ENCODE data around the gene EFCAB14.

EFCAB14 gene

GRCh38 chr1:46692811-46693770, 25.8 kb downstream of the EFCAB14 start:
- H3K9me3 ChIP-seq (ENCODE audit: low read length), result no peaks in the 10 kb centered on the region
- H3K79me2 ChIP-seq (ENCODE audit: insufficient read depth, low read length), result no peaks in the 10 kb centered on the region
- H3F3A ChIP-seq (ENCODE audit: insufficient read depth, low read length), result no peaks in the 10 kb centered on the region
- no peak overlapping the region for H2AFZ ChIP-seq (ENCODE audit: low read length)
- H3K4me3 ChIP-seq (ENCODE audit: low read depth, low read length, poor library complexity, severe bottlenecking), result no peak overlapping the region
- peaks cover 78% of the 10 kb centered on the region for H3K36me3 ChIP-seq (ENCODE audit: insufficient read depth, low read length)
- no peak overlapping the region for H3K9ac ChIP-seq (ENCODE audit: low read length)
- TF ChIP-seq, protein P1, sequence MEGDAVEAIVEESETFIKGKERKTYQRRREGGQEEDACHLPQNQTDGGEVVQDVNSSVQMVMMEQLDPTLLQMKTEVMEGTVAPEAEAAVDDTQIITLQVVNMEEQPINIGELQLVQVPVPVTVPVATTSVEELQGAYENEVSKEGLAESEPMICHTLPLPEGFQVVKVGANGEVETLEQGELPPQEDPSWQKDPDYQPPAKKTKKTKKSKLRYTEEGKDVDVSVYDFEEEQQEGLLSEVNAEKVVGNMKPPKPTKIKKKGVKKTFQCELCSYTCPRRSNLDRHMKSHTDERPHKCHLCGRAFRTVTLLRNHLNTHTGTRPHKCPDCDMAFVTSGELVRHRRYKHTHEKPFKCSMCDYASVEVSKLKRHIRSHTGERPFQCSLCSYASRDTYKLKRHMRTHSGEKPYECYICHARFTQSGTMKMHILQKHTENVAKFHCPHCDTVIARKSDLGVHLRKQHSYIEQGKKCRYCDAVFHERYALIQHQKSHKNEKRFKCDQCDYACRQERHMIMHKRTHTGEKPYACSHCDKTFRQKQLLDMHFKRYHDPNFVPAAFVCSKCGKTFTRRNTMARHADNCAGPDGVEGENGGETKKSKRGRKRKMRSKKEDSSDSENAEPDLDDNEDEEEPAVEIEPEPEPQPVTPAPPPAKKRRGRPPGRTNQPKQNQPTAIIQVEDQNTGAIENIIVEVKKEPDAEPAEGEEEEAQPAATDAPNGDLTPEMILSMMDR (IDR thresholded peaks at IDR 0.05; ENCODE audit: low read length), result no peak
- no peak for TF ChIP-seq EZH2 (IDR thresholded peaks at IDR 0.05; ENCODE audit: borderline replicate concordance, low read length)
- H3K27ac ChIP-seq (ENCODE audit: low read depth, low read length, poor library complexity, severe bottlenecking), result no peak overlapping the region
- H3K4me1 ChIP-seq (ENCODE audit: insufficient read depth, low read length, severe bottlenecking), result no peaks in the 10 kb centered on the region
- no peaks in the 10 kb centered on the region for H3K27me3 ChIP-seq (ENCODE audit: insufficient read depth, low read length)
- no peaks in the 10 kb centered on the region for H3K9me2 ChIP-seq (ENCODE audit: low read depth, low read length)
- H3K4me2 ChIP-seq (ENCODE audit: low read length), result no peak overlapping the region
- H4K20me1 ChIP-seq (ENCODE audit: insufficient read depth, low read length), result no peaks in the 10 kb centered on the region

- no peak overlapping the region for H3K4me3 ChIP-seq (ENCODE audit: low read depth, low read length, poor library complexity, severe bottlenecking)
- no peaks in the 10 kb centered on the region for H3K79me2 ChIP-seq (ENCODE audit: insufficient read depth, low read length)
- no peaks in the 10 kb centered on the region for H3K9me3 ChIP-seq (ENCODE audit: low read length)
- no peaks in the 10 kb centered on the region for H3K4me1 ChIP-seq (ENCODE audit: insufficient read depth, low read length, severe bottlenecking)
- H3F3A ChIP-seq (ENCODE audit: insufficient read depth, low read length), result no peaks in the 10 kb centered on the region
- H3K9me2 ChIP-seq (ENCODE audit: low read depth, low read length), result no peaks in the 10 kb centered on the region
- no peak overlapping the region for H2AFZ ChIP-seq (ENCODE audit: low read length)
- TF ChIP-seq EZH2 (IDR thresholded peaks at IDR 0.05; ENCODE audit: borderline replicate concordance, low read length), result no peak
- TF ChIP-seq, protein P1 (IDR thresholded peaks at IDR 0.05; ENCODE audit: low read length), result no peak
- H3K9ac ChIP-seq (ENCODE audit: low read length), result no peak overlapping the region
- no peak overlapping the region for H3K27ac ChIP-seq (ENCODE audit: low read depth, low read length, poor library complexity, severe bottlenecking)
- no peak overlapping the region for H3K4me2 ChIP-seq (ENCODE audit: low read length)
- H4K20me1 ChIP-seq (ENCODE audit: insufficient read depth, low read length), result no peaks in the 10 kb centered on the region
- H3K36me3 ChIP-seq (ENCODE audit: insufficient read depth, low read length), result peaks cover 83% of the 10 kb centered on the region
- H3K27me3 ChIP-seq (ENCODE audit: insufficient read depth, low read length), result no peaks in the 10 kb centered on the region
Observed at GRCh38 chr1:46691997-46692790, 26.7 kb downstream of the EFCAB14 start.

DNA sequence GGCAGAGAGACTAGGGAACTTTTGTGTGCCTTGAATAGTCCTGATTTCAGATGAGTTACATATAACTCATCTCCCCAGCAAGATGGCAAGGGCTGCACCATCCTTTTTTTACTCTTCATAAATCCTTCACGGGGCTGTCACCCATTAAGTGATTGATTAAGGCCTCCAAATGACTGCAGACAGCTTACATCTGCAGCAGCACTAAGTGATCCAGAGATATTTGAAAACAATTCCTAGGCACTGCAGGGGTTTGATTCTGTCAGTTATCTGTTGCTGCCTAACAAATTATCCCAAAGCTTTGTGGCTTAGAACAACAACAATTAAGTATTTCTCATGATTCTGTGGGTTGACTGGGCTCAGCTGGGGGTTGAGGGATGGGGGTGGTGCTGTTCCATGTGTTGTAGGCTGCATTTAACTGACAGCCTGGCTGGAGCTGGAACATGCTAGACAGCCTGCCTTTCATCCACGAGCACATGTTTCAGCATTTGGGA, 27.9 kb downstream of the EFCAB14 start:
- H3K79me2 ChIP-seq (ENCODE audit: insufficient read depth, low read length), result no peaks in the 10 kb centered on the region
- no peaks in the 10 kb centered on the region for H3K9me2 ChIP-seq (ENCODE audit: low read depth, low read length)
- no peak overlapping the region for H3K4me3 ChIP-seq (ENCODE audit: low read depth, low read length, poor library complexity, severe bottlenecking)
- H3K36me3 ChIP-seq (ENCODE audit: insufficient read depth, low read length), result peaks cover 83% of the 10 kb centered on the region
- H2AFZ ChIP-seq (ENCODE audit: low read length), result no peak overlapping the region
- H3K4me1 ChIP-seq (ENCODE audit: insufficient read depth, low read length, severe bottlenecking), result no peaks in the 10 kb centered on the region
- H3K27ac ChIP-seq (ENCODE audit: low read depth, low read length, poor library complexity, severe bottlenecking), result no peak overlapping the region
- H3K4me2 ChIP-seq (ENCODE audit: low read length), result no peak overlapping the region
- H3K9ac ChIP-seq (ENCODE audit: low read length), result no peak overlapping the region
- H3K27me3 ChIP-seq (ENCODE audit: insufficient read depth, low read length), result no peaks in the 10 kb centered on the region
- TF ChIP-seq EZH2 (IDR thresholded peaks at IDR 0.05; ENCODE audit: borderline replicate concordance, low read length), result no peak
- TF ChIP-seq, protein P1 (IDR thresholded peaks at IDR 0.05; ENCODE audit: low read length), result no peak
- H4K20me1 ChIP-seq (ENCODE audit: insufficient read depth, low read length), result no peaks in the 10 kb centered on the region
- no peaks in the 10 kb centered on the region for H3K9me3 ChIP-seq (ENCODE audit: low read length)
- H3F3A ChIP-seq (ENCODE audit: insufficient read depth, low read length), result no peaks in the 10 kb centered on the region

Measured in OCI-LY1 (cell line).